SK-N-SH treated with all-trans-retinoic acid at 6 μM for 48 hours (cell line): ENCODE measurements around the gene SELPLG.

Experiments used
- ATAC-seq: fragments of 200-7000 bp; cut with Tn5 transposase; 3 replicates; pipeline ENCODE4 v1.9.1; 2020; ENCODE audit warnings: mild to moderate bottlenecking, moderate library complexity
- ARNTL ChIP-seq: fragments of 450-650 bp; formaldehyde crosslinking; IDR thresholded peaks from 2 replicates; pipeline ENCODE4 v1.5.0; 2020; ENCODE audit warnings: low read depth, mild to moderate bottlenecking, moderate library complexity, borderline replicate concordance
- BACH2 ChIP-seq: fragments of 250-450 bp; sonication (Bioruptor Pico); IDR thresholded peaks from 2 replicates; pipeline ENCODE4 v1.9.0; 2021; ENCODE audit warnings: mild to moderate bottlenecking, borderline replicate concordance
- CREB5 ChIP-seq: fragments of 250-450 bp; sonication (Bioruptor Pico); IDR thresholded peaks from 2 replicates; pipeline ENCODE4 v1.5.1; 2020; ENCODE audit warnings: low read depth, mild to moderate bottlenecking, moderate library complexity
- CSDC2 ChIP-seq: fragments of 250-450 bp; sonication (Bioruptor Pico); IDR thresholded peaks from 2 replicates; pipeline ENCODE4 v1.5.0; 2020; ENCODE audit warnings: mild to moderate bottlenecking, moderate library complexity
- CSRNP3 ChIP-seq: fragments of 250-450 bp; sonication (Bioruptor Pico); IDR thresholded peaks from 2 replicates; pipeline ENCODE4 v1.5.1; 2021; ENCODE audit warnings: mild to moderate bottlenecking, moderate library complexity
- ESRRG ChIP-seq: fragments of 250-450 bp; sonication (Bioruptor Pico); IDR thresholded peaks from 2 replicates; pipeline ENCODE4 v1.6.1; 2021; ENCODE audit warnings: mild to moderate bottlenecking
- GLIS3 ChIP-seq: fragments of 250-450 bp; sonication (Bioruptor Pico); IDR thresholded peaks from 2 replicates; pipeline ENCODE4 v1.5.0; 2020; ENCODE audit warnings: mild to moderate bottlenecking, moderate library complexity
- ISL1 ChIP-seq: fragments of 250-450 bp; sonication (Bioruptor Pico); IDR thresholded peaks from 2 replicates; pipeline ENCODE4 v2.1.2; 2022; ENCODE audit warnings: mild to moderate bottlenecking, moderate library complexity
- OSR1 ChIP-seq: fragments of 250-450 bp; sonication (Bioruptor Pico); IDR thresholded peaks from 2 replicates; pipeline ENCODE4 v1.8.0; 2022; ENCODE audit warnings: moderate library complexity, mild to moderate bottlenecking, inconsistent platforms
- POU6F1 ChIP-seq: fragments of 250-450 bp; sonication (Bioruptor Pico); IDR thresholded peaks from 2 replicates; pipeline ENCODE4 v1.8.0; 2021; ENCODE audit warnings: low read depth, mild to moderate bottlenecking, moderate library complexity, borderline replicate concordance
- PPARA ChIP-seq: fragments of 250-450 bp; sonication (Bioruptor Pico); IDR thresholded peaks from 2 replicates; pipeline ENCODE4 v1.5.0; 2020; ENCODE audit warnings: mild to moderate bottlenecking, borderline replicate concordance
- RARB ChIP-seq: fragments of 250-450 bp; sonication (Bioruptor Pico); IDR thresholded peaks from 2 replicates; pipeline ENCODE4 v1.8.0; 2021; ENCODE audit warnings: mild to moderate bottlenecking, moderate library complexity
- SNAI2 ChIP-seq: fragments of 250-450 bp; sonication (Bioruptor Pico); IDR thresholded peaks from 2 replicates; pipeline ENCODE4 v1.5.0; 2020; ENCODE audit warnings: mild to moderate bottlenecking, moderate library complexity
- TCF4 ChIP-seq: fragments of 250-450 bp; sonication (Bioruptor Pico); IDR thresholded peaks from 2 replicates; pipeline ENCODE4 v1.8.0; 2021; ENCODE audit warnings: mild to moderate bottlenecking, moderate library complexity, borderline replicate concordance
- TOX ChIP-seq: fragments of 250-450 bp; sonication (Bioruptor Pico); IDR thresholded peaks from 2 replicates; pipeline ENCODE4 v1.8.0; 2021; ENCODE audit warnings: mild to moderate bottlenecking, moderate library complexity, borderline replicate concordance
- TSHZ2 ChIP-seq: fragments of 250-450 bp; sonication (Bioruptor Pico); IDR thresholded peaks from 2 replicates; pipeline ENCODE4 v1.5.0; 2020; ENCODE audit warnings: mild to moderate bottlenecking, moderate library complexity
- ZC3H10 ChIP-seq: fragments of 250-450 bp; sonication (Bioruptor Pico); IDR thresholded peaks from 2 replicates; pipeline ENCODE4 v1.5.1; 2021; ENCODE audit warnings: mild to moderate bottlenecking, moderate library complexity
- ZFP3 ChIP-seq: fragments of 250-450 bp; sonication (Bioruptor Pico); IDR thresholded peaks from 2 replicates; pipeline ENCODE4 v1.5.0; 2020; ENCODE audit warnings: mild to moderate bottlenecking, moderate library complexity
- ZFP30 ChIP-seq: fragments of 450-650 bp; formaldehyde crosslinking; IDR thresholded peaks from 2 replicates; pipeline ENCODE4 v1.5.0; 2022; ENCODE audit warnings: mild to moderate bottlenecking, moderate library complexity
- ZNF565 ChIP-seq: fragments of 450-650 bp; formaldehyde crosslinking; conservative IDR thresholded peaks from 2 replicates; pipeline ENCODE4 v1.5.0; 2020; ENCODE audit warnings: low read depth, mild to moderate bottlenecking, moderate library complexity
- ZNF70 ChIP-seq: fragments of 450-650 bp; formaldehyde crosslinking; IDR thresholded peaks from 2 replicates; pipeline ENCODE4 v1.5.0; 2020; ENCODE audit warnings: mild to moderate bottlenecking, moderate library complexity
- ZNF8 ChIP-seq: fragments of 450-650 bp; formaldehyde crosslinking; IDR thresholded peaks from 2 replicates; pipeline ENCODE4 v1.5.0; 2020; ENCODE audit warnings: mild to moderate bottlenecking, moderate library complexity
- TF ChIP-seq, protein P1 (sequence below): fragments of 250-450 bp; sonication (Bioruptor Pico); IDR thresholded peaks from 2 replicates; pipeline ENCODE4 v1.8.0; 2020; ENCODE audit warnings: mild to moderate bottlenecking, moderate library complexity, borderline replicate concordance

Gene SELPLG

DNA sequence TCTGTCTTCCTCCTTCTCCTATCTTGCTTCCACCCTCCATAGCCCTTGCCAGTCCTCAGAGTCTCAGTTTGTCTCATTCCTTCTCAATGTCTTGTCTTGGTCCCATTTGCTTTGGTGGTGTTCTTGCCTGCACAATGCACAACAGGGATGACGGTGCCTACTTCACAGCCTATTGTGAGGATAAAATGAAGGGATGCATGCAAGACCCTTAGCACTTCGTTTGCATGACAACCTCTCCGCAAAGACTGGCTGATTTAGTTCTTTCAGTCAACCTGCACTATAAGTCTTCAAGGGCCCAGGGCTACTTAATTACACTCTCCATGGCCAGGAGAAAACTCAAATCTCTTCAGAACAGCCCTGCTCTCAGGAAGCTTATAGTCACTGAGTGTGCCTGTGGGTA lies 8.5 kb downstream of the SELPLG start:
- no peak for TF ChIP-seq ZNF8
- no peak for TF ChIP-seq CSRNP3 (CRISPR knock-in tag)
- no peak for TF ChIP-seq ISL1 (CRISPR knock-in tag)
- no peak for TF ChIP-seq TOX (CRISPR knock-in tag)
- TF ChIP-seq OSR1 (CRISPR knock-in tag) = no peak
- no peak for TF ChIP-seq ZNF565 (CRISPR knock-in tag)
- TF ChIP-seq PPARA (CRISPR knock-in tag) = no peak
- TF ChIP-seq TCF4 = no peak
- TF ChIP-seq, protein P1, sequence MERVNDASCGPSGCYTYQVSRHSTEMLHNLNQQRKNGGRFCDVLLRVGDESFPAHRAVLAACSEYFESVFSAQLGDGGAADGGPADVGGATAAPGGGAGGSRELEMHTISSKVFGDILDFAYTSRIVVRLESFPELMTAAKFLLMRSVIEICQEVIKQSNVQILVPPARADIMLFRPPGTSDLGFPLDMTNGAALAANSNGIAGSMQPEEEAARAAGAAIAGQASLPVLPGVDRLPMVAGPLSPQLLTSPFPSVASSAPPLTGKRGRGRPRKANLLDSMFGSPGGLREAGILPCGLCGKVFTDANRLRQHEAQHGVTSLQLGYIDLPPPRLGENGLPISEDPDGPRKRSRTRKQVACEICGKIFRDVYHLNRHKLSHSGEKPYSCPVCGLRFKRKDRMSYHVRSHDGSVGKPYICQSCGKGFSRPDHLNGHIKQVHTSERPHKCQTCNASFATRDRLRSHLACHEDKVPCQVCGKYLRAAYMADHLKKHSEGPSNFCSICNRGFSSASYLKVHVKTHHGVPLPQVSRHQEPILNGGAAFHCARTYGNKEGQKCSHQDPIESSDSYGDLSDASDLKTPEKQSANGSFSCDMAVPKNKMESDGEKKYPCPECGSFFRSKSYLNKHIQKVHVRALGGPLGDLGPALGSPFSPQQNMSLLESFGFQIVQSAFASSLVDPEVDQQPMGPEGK = no peak
- TF ChIP-seq CSDC2 (CRISPR knock-in tag) = no peak
- TF ChIP-seq RARB (CRISPR knock-in tag) = no peak
- no peak for TF ChIP-seq ZC3H10
- no peak for TF ChIP-seq ZNF70 (CRISPR knock-in tag)
- no peak for TF ChIP-seq TSHZ2 (CRISPR knock-in tag)
- TF ChIP-seq ESRRG (CRISPR knock-in tag) = no peak
- TF ChIP-seq CREB5 (CRISPR knock-in tag) = no peak
- no peak for TF ChIP-seq ZFP3 (CRISPR knock-in tag)
- TF ChIP-seq POU6F1 = no peak
- no peak for TF ChIP-seq GLIS3 (CRISPR knock-in tag)
- no peak for TF ChIP-seq BACH2 (CRISPR knock-in tag)
- TF ChIP-seq, all 23 proteins: peak for 0
- no peak for ATAC-seq

DNA sequence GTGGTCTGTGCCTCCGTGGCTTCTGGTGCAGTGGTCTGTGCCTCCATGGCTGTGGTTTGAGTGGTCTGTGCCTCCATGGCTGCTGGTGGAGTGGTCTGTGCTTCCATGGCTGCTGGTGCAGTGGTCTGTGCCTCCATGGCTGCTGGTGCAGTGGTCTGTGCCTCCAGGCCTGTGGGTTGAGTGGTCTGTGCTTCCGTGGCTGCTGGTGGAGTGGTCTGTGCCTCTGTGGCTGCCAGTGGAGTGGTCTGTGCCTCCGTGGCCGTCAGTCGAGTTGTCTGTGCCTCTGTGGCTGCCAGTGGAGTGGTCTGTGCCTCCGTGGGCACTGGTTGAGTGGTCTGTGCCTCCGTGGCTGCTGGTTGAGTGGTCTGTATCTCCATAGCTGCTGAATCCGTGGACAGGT lies 10.1 kb downstream of the SELPLG start:
- no peak for ATAC-seq
- TF ChIP-seq ZNF8 = no peak
- TF ChIP-seq, protein P1 = no peak

DNA sequence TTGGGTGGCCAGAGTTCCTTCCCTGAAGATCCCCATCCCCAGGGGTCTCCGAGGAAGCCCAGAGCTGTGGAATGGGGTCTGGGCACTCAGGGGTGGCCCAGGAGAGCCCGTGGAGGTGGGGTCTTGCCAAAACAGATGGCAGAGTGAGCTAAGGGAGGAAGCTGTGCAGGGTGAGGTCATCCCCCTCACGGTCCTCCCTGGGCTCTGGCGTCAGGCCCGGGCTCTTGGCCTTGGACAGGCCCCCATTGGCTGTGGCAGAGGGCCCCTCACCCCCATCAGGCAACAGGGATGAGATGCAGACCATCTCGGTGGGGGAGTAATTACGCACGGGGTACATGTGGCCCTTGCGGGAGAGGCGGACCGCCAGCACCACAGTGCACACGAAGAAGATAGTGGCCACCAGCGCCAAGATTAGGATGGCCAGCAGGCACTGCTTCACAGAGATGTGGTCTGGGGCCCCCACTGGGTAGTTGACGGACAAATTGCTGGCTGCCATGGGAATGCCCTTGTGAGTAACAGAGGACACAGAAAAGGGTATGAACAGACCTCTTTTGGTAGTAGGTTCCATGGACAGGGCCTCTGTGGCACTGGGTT lies 10.7 kb downstream of the SELPLG start:
- no peak for ATAC-seq
- no peak for TF ChIP-seq CSDC2 (CRISPR knock-in tag)
- TF ChIP-seq ZNF565 (CRISPR knock-in tag) = no peak
- TF ChIP-seq ZNF8 = no peak
- no peak for TF ChIP-seq TCF4
- no peak for TF ChIP-seq OSR1 (CRISPR knock-in tag)
- no peak for TF ChIP-seq RARB (CRISPR knock-in tag)
- TF ChIP-seq ISL1 (CRISPR knock-in tag) = no peak
- no peak for TF ChIP-seq TOX (CRISPR knock-in tag)
- no peak for TF ChIP-seq ZFP30 (CRISPR knock-in tag)
- no peak for TF ChIP-seq PPARA (CRISPR knock-in tag)
- TF ChIP-seq ZC3H10 = no peak
- no peak for TF ChIP-seq SNAI2 (CRISPR knock-in tag)
- TF ChIP-seq ZNF70 (CRISPR knock-in tag) = no peak
- TF ChIP-seq ZFP3 (CRISPR knock-in tag) = no peak
- TF ChIP-seq, protein P1 = no peak
- no peak for TF ChIP-seq ARNTL (CRISPR knock-in tag)
- TF ChIP-seq, all 23 proteins: peak for 0
